HG02678 (cell line): Measurements from ENCODE around the gene RUNX2.
A peak's percentile ranks its signal among the peaks of the same experiment; 100 is the strongest.

Source experiments
- ATAC-seq: cut with Tn5 transposase; IDR thresholded peaks from one replicate; pipeline ENCODE4 v1.9.1; 2021; ENCODE audit warnings: mild to moderate bottlenecking, moderate library complexity; ENCODE audit not compliant: unreplicated experiment

The RUNX2 gene

GRCh38 chr6:45479834-45480751 lies 152.0 kb downstream of the RUNX2 start:
- peak; percentile 93 for ATAC-seq

DNA sequence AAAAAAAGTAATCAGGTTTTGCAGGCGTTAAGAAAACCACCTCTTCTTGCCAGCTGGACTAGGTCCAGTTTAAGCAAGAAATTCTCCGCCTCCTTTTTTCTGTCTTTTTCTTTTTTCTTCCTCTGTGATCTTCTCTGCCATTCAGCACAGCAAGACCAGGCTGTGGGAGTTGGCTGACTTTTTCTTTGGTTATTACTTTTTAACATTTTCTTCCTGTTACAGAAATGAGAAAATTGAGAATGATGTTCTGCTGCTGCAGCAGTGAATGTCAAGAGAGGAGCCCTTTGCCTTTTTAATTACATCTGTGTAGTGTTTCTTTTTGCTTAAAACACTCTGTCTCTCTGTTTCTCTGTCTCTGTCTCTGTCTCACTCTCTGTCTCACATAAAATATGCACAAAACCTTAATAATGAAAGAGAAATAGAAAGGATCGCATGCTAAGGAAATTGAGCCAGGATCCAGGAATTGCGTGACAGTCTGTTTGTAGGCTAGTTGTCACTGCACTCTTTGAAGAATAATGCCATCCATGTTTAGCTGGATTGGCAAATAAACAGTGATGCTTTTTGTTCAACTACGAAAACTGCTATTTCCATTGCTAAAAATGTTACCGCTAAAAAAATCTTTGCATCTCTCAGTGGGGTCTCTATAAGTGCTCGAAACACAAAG lies 152.8 kb downstream of the RUNX2 start:
- ATAC-seq: no peak

DNA sequence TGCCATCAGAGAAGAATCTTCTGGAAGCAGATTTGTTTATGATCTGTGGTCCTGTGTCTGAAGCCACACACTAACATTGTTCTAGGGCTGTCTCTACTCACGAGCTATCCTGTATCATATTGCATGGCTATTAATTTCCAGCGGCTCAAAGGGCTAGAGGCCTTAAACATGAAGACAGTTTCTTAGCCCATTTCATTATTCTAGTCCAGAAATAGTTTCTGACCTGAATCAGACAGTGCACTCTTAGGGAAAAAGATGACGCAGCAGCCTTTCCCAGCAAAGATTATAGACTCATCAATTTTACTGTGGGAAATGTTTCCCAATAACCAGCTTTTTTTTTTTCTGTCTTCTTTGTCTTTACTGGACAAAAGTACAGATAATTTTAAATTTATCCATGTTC lies 154.9 kb downstream of the RUNX2 start:
- no peak for ATAC-seq

GRCh38 chr6:45483501-45483900 lies 155.4 kb downstream of the RUNX2 start:
- ATAC-seq: no peak

DNA sequence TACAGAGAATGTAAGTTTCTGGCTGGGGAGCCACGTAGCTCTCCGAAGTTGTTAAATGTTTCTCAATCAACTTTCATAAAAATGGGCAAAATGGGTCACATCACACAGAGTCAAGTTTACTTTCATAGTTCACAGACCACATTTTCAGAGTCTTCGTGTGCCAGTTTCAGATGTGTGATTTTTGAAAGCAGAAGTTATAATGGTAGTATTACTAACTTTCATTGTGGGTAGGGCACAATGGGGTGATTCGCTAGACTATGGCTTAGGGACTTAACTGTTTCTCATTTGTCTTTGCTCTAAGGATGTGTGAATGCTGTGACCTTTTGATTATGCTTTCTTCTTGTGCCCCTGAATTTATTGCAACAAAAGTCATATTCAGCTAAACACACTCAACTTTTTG lies 158.6 kb downstream of the RUNX2 start:
- peak; percentile 41 for ATAC-seq

DNA sequence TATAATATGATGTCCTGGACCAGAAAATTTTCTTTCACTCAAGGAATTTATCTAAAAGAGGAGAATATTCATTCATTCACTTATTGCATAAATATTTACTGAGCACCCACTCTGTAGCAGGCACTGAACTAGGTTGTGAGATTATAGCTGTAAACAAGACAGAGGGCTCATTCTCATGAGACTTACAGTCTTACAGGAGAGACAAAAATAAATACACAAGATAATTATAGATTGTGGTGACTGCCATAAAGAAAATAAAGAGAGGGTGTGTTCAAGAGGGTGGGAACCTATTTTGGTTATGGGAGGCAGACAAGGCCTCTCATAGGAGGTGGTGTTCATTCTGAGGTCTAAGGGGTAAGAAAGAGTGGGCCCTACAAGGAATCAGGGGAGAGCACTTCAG lies 159.5 kb downstream of the RUNX2 start:
- ATAC-seq: no peak

- no peak for ATAC-seq
Observed at GRCh38 chr6:45488269-45488668, 160.1 kb downstream of the RUNX2 start.

- no peak for ATAC-seq
Observed at GRCh38 chr6:45488889-45489288, 160.8 kb downstream of the RUNX2 start.

DNA sequence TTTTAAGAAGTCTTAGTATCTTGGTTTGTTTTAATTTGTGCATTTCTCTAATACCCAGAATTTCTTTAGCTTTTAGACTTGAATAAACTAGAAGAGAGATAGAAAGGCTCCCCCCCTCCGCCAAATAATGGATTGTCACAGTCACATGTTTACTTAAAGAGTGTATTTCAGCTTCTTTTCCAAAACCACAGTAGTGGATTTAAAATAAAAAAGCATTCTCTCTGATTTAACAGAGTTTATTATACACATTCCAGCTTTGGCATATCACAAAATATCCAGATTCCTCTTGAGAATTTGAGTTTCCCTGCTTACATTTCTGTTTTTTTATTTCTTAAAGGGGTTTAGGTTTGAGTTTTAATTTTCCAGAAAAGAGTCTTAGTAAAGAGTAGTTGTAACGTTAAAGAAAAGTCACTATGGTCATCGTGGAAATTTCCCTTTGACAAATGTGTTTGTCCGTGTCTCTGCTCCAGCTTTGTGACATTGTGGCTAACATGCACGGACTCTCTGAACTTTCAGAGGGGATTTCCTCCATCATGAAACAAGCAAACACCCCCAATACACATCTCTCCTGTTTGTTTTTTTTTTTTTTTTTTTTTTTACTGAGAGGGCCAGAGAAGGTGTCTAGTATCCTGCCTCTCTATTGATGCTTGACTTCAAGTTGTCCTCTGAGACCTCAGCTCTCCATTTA lies 163.1 kb downstream of the RUNX2 start:
- no peak for ATAC-seq

DNA sequence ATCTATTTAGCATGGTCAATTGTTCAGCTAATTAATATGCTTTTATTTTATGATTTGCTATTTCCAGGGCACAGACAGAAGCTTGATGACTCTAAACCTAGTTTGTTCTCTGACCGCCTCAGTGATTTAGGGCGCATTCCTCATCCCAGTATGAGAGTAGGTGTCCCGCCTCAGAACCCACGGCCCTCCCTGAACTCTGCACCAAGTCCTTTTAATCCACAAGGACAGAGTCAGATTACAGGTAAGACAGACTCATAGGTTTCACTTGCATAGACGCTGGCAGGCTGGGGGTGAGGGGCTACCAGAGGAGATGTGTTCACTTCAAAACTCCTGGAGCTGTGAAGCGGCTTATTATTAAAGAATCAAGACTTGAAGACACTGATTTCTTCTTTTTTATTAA lies 163.7 kb downstream of the RUNX2 start:
- no peak for ATAC-seq

- no peak for ATAC-seq
Observed at GRCh38 chr6:45493761-45494160, 165.6 kb downstream of the RUNX2 start.

- ATAC-seq: no peak
Observed at GRCh38 chr6:45494416-45495135, 166.4 kb downstream of the RUNX2 start.

DNA sequence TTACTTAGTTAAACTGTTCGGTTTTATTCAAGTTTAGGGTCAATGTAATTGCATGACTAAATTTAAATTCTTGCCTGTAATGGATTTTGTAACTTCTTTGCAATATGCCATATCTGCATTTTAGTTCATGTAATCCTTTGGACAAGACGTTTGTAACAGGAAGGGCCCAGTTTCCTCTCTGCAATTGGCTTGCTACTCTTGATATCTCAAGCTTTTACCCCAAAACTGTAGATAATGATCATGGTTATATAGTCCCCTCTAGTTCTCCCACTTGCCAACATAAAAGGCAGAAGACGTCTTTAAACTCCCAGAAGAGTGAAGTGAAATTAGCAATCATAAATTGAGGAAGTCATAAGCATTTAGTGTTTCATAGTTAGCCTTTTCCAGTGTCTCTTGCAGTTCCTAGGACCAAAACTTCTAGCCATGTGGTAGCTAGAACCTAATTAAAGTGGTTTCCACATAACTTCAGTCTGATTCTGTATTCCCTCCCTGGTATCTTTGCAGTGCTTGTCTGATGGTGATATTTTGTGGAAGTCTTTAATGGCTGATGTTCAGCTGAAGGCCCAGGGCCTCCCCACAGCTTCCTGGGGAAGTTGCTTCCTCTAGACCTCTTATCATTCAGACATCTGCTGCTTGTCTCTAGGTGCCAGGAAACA lies 167.4 kb downstream of the RUNX2 start:
- no peak for ATAC-seq

- ATAC-seq: no peak
Observed at GRCh38 chr6:45496085-45496433, 167.9 kb downstream of the RUNX2 start.

- no peak for ATAC-seq
Observed at GRCh38 chr6:45498591-45498990, 170.5 kb downstream of the RUNX2 start.

DNA sequence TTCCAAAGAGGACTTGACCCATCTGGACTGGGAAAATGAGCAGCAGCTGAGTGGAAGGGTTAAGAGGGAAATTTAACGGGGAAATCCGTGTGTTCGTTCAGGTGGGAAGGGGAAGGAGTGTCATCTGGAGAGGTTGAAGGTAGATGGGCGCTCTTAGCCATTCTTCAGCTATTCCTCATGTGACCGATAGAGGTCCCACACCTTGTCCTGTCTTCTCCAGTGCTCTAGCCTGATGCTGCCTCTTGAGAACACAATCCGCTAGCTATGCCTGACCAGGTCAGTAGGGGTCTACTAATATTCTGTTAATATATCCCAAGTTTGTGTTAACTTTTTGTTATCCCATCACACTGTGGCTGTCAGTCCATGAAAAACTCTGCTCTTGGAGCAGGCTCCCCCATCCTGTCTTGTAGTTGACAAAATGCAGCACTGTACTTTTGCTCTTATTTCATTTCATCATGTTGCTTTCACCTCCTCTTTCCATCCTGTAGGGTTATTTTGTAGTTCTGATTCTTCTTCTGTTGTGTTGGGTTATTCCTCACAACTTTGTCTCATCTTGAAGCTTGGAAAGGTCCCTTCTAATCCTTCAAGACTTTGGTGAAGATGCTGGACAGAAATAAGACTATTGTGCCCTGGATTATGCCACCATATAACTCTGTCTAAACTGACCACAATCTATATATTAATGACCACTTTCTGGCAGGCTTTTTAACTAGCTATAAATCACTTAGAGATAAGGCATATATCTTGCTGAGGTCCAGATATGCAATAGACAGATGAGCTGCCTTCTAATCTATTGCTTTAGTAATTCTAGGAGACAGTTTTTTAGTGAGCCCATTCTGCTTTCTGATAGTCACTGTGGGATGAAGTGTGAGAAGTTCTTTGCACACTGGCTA lies 173.0 kb downstream of the RUNX2 start:
- ATAC-seq: no peak

DNA sequence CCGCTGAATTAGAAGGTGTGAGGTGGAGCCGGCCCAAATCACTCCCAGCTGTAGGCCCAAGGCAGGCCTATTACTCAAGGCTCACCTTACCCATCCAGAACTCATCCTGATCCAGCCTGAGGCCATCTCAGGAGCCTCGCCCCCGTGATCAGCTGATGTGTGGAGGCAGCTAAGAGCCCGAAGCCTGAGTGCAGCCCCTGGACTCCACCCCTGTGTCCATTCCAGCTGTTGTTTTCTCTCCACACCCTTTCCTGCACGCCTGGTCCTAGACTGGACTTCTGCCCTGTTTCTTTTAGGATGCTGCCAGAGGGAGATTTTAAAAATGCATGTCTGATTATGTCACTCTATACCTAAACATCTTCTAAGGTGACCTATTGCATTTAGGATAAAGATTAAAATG lies 174.3 kb downstream of the RUNX2 start:
- ATAC-seq: no peak

DNA sequence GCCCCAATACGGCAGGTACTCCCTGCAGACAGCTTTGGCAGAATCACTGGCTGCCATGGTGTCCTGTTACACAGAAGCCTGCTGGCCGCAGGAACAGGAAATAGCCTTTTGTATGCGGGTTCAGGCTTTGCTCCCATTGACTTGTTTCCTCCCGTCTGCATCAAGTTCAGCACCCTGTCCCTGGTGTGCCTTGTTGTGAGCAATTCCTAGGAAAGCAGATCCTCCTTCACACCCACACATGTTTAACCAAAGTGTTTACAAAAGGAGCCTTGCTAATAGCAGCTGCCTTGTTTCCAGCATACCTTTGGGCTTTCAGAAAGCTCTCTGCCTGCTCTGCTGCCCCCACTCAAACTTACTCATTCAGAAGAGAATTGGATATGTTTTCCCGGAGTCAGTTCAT lies 176.8 kb downstream of the RUNX2 start:
- ATAC-seq: no peak

DNA sequence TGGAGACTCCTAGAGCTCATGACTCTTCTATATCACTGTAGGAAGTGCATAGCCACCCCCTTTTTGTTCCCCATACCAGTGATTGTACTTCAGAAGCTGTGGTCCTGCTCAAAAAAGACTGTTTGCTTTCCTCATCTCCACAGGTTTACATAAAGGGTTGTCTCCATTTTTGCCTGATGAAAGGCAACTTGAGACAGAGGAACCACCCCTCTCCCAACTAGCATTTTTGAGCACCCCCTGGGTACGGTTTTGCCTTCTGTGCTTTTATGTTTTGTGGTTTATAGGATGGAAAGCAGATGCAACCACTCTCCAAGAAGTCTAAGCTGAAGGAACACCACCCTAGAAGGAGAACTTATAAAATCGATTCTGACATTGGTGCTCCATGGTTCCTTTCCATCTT lies 177.3 kb downstream of the RUNX2 start:
- ATAC-seq: no peak

DNA sequence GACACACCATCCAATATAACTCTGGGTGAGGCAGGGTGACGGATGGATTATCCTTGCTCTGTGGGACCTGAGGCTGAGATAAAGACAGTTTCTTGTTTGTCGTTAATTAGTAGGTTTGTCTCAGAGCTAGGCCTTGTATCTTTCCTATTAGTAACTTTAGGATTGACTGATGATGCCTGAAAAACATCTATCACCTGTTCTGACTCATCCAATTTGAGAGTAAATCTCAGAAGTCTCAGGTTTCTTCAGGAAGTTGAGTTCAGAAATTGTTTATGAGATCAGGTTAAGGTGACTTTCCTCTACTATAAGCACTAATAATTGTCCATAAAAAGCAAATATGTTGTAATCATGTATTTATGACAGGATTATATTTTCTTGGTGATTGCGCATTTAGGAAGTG lies 179.1 kb downstream of the RUNX2 start:
- ATAC-seq: no peak
